HG03342 (cell line): ENCODE results near the gene GON7.
A peak's percentile ranks its signal among the peaks of the same experiment; 100 is the strongest.
"Not testable (repeated sequence)": the region's sequence is repeated elsewhere in the genome, so short reads cannot be mapped to it uniquely, and the experiment has no call there.

Source experiments
- ATAC-seq: cut with Tn5 transposase; IDR thresholded peaks from one replicate; pipeline ENCODE4 v1.9.1; 2021; ENCODE audit warnings: mild to moderate bottlenecking, moderate library complexity; ENCODE audit not compliant: unreplicated experiment

Gene GON7

DNA sequence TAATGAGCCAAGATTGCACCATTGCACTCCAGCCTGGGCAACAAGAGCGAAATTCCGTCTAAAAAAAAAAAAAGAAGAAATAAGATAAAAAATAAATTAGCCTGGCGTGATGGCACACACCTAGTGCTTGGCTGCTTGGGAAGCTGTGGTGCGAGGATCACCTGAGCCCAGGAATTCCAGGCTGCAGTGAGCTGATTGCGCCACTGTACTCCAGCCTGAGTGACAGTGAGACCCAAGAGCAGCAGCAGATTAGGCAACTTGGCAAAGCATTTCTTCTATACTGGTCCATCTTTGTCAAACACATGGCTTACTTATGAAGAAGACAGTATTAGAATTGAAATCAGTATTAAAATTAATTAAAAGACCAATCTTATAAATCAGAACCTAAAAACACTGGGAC, 6.3 kb downstream of the GON7 start:
- no peak for ATAC-seq

DNA sequence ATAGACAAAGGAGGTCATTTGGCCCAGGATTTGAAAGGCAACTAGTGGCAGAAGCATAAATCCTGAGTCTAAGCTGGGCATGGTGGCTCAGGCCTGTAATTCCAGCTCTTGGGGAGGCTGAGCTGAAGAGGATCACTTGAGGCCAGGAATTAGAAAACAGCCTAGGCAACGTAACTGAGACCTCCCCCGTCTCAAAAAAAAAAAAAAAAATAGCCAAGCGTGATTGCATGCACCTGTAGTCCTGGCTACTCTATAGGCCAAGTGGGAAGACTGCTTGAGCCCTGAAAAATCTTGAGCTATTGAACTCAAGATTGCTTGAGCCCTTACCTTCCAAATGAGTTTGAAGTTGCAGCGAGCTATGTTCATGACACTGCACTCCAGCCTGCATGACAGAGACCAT, 7.8 kb downstream of the GON7 start:
- no peak for ATAC-seq

GRCh38 chr14:93195316-93195999, 11.4 kb downstream of the GON7 start:
- no peak for ATAC-seq

DNA sequence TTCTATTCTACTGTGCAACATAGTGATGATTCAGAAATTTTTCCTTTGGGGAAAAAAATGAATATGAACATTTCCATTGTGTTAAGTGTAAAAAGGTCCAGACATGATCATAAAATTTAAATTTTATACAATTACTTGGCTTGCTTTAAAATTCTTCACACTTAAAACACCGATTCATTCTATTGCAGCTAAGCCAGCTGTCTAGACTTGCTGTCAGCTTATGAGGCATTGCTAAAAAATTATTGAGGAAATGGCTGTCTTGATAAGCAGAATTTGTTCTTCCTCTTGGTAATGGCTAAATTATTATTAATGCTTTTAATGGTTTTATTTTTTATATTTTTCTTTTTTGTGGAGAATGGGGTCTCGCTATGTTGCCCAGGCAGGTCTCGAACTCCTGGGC, 19.9 kb downstream of the GON7 start:
- no peak for ATAC-seq

- no peak for ATAC-seq
Measured at GRCh38 chr14:93186466-93186865, 20.4 kb downstream of the GON7 start.

- ATAC-seq: no peak
Measured at GRCh38 chr14:93185349-93185720, 21.5 kb downstream of the GON7 start.

GRCh38 chr14:93184391-93185348, 22.2 kb downstream of the GON7 start, which contains the start of the genes LYSET and MOAP1:
LYSET (plus strand) TSS chr14:93185317; CDS start chr14:93185406, 89 bp downstream.
MOAP1 (minus strand) TSS chr14:93184897; CDS start chr14:93184242, 655 bp downstream.
- peak; percentile 83 for ATAC-seq

GRCh38 chr14:93183596-93184317, 23.1 kb downstream of the GON7 start:
- ATAC-seq: no peak

DNA sequence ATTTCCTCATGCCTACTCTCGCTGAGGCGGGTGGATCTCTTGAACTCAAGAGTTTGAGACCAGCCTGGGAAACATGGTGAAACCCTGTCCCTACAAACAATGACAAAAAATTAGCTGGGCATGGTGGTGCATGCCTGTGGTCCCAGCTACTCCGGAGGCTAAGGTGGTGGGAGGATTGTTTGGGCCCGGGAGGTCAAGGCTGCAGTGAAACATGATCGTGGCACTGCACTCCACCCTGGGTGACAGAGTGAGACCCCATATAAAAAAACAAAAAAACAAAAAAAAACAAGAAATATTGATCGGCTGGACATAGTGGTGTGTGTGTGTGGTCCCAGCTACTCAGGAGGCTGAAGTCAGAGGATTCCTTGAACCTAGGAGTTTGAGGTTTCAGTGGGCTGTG, 31.4 kb downstream of the GON7 start:
- no peak for ATAC-seq

GRCh38 chr14:93174731-93175130, 32.1 kb downstream of the GON7 start:
- ATAC-seq: not testable (repeated sequence)

- ATAC-seq: no peak
Measured at GRCh38 chr14:93173943-93174395, 32.9 kb downstream of the GON7 start.

DNA sequence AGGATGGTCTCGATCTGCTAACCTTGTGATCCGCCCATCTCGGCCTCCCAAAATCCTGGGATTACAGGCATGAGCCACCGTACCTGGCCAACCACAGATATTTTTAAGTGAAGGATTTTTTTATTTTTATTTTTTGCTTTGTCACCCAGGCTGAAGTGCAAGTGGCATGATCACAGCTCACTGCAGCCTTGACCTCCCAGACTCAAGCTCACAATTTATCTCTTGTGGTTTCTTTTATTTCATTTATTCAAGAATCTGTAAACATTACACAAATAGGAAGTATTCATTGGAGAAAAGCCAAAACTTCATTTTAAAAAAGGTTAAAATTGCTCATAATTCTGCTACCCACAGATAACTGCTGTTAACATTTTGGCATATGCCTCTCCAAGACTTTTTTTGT, 35.5 kb downstream of the GON7 start:
- no peak for ATAC-seq

DNA sequence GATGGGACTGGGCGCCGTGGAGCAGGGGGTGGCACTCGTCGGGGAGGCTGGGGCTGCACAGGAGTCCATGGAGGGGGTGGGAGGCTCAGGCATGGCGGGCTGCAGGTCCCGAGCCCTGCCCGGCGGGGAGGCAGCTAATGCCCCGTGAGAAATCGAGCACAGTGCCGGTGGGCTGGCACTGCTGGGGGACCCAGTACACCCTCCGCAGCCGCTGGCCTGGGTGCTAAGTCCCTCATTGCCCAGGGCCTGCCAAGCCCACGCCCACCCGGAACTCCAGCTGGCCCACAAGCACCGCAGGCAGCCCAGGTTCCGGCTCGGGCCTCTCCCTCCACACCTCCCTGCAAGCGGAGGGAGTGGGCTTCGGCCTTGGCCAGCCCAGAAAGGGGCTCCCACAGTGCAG, 36.7 kb downstream of the GON7 start:
- not testable (repeated sequence) for ATAC-seq

DNA sequence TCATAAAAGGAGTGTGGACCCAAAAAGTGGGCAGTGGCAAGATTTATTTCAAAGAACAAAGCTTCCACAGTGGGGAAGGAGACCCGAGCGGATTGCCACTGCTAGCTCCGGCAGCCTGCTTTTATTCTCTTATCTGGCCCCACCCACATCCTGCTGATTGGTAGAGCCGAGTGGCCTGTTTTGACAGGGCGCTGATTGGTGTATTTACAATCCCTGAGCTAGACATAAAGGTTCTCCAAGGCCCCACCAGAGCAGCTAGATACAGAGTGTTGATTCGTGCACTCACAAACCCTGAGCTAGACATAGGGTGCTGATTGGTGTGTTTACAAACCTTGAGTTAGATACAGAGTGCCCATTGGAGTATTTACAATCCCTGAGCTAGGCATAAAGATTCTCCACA, 37.2 kb downstream of the GON7 start:
- ATAC-seq: not testable (repeated sequence)

DNA sequence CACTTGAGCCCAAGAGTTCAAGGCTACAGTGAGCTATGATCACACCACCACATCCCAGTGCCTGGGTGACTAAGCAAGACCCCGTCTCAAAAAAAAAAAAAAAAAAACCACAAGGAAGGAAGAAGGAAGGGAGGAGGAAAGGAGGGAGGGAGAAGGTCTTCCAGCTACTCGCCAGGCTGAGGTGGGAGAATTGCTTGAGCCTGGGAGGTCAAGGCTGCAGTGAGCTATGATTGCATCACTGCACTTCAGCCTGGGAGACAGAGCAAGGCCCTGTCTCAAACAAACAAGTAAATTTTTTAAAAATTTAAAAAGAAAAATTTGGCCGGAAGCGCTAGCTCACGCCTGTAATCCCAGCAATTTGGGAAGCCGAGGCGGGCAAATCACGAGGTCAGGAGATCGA, 38.3 kb downstream of the GON7 start:
- ATAC-seq: not testable (repeated sequence)

- not testable (repeated sequence) for ATAC-seq
Measured at GRCh38 chr14:93165271-93166265, 41.3 kb downstream of the GON7 start.

GRCh38 chr14:93163564-93163963, 43.3 kb downstream of the GON7 start:
- no peak for ATAC-seq

DNA sequence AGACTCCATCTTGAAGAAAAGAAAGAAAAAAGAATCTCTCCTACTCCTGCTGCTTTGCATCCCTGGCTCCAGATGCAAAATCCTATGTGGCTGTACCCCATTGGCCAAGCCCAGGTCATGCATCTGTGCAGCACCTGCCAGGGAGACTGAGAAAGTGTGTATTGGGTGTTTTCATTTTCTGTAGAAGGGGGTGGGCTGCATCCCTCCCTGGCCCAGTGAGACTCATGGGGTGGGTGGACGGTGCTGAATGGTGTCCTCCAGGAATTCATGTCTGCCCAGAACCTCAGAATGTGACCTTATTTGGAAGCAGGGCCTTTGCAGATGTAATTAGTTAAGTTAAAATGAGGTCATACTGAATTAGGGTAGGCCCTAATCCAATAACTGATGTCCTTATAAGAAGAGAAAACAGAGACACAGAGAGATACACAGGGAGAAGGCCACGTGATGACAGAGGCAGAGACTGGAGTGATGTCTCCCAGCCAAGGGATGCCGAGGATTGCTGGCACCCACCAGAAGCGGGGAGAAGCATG, 45.4 kb downstream of the GON7 start:
- ATAC-seq: no peak

DNA sequence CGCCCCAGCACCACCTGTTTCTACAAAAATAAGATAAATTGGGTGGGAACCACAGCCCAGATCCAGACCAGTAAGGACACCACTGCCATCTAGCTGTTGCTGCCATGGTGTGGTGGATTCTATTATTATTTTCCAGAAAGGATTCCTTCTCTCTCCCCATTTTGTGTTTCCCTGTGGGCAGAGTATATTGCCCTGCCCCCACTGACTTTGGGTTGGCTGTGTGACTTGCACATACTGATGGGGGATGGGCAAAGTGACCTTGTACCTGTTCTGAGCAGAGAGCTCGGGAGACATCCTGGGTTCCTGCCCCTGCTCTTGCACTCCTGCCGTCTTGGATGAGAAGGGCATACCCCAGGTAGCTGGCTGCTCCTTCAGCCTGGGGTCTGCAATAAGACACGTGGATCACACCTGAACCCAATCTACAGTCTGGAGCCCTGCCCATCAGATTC, 46.5 kb downstream of the GON7 start:
- no peak for ATAC-seq
